Bronchial epithelial cell (primary cell): ENCODE results near the gene FOXO3. TPM values are rescaled to one million over a fixed set of nuclear protein-coding genes. Genes with fewer than 3 reads are reported as not detected.

Source experiments
- DNase-seq: peaks from one replicate; pipeline ENCODE4 v3.0.0-alpha.2; 2010; ENCODE audit warnings: low read depth
- FAIRE-seq: peaks from 2 replicates; lab custom pipeline; 2011; peaks lifted over from hg19 to GRCh38; lab: Jason Lieb, UNC
- H3K27me3 ChIP-seq: 2 replicates; pipeline ENCODE4 v1.5.1; 2011; ENCODE audit warnings: low read length; ENCODE audit not compliant: control insufficient read depth, insufficient read depth
- H3K36me3 ChIP-seq: 2 replicates; pipeline ENCODE4 v1.5.1; 2011; ENCODE audit warnings: low read length; ENCODE audit not compliant: control insufficient read depth, insufficient read depth
- H3K4me3 ChIP-seq: 2 replicates; pipeline ENCODE4 v1.5.1; 2011; ENCODE audit warnings: mild to moderate bottlenecking, low read depth, low read length, control low read depth
- total RNA-seq: library from RNA; depleted of rRNA; stranded (reverse); fragments of >200 nt; gene quantifications from 2 replicates; pipeline ENCODE4 v1.2.1, GENCODE V29; 2014
- TF ChIP-seq, protein P1 (sequence below): IDR thresholded peaks from 2 replicates; pipeline ENCODE4 v1.5.1; 2011; ENCODE audit warnings: mild to moderate bottlenecking, moderate library complexity, low read length, control low read depth, inconsistent platforms; ENCODE audit not compliant: insufficient read depth, severe bottlenecking

Gene FOXO3
- total RNA-seq, 1 donor from 2014 or later = 28.7 TPM

GRCh38 chr6:108609276-108609769, 48.6 kb downstream of the FOXO3 start:
- peak; percentile 76 for FAIRE-seq
- no peak overlapping the region for H3K4me3 ChIP-seq
- TF ChIP-seq, protein P1, sequence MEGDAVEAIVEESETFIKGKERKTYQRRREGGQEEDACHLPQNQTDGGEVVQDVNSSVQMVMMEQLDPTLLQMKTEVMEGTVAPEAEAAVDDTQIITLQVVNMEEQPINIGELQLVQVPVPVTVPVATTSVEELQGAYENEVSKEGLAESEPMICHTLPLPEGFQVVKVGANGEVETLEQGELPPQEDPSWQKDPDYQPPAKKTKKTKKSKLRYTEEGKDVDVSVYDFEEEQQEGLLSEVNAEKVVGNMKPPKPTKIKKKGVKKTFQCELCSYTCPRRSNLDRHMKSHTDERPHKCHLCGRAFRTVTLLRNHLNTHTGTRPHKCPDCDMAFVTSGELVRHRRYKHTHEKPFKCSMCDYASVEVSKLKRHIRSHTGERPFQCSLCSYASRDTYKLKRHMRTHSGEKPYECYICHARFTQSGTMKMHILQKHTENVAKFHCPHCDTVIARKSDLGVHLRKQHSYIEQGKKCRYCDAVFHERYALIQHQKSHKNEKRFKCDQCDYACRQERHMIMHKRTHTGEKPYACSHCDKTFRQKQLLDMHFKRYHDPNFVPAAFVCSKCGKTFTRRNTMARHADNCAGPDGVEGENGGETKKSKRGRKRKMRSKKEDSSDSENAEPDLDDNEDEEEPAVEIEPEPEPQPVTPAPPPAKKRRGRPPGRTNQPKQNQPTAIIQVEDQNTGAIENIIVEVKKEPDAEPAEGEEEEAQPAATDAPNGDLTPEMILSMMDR = no peak
- no peak for DNase-seq
- no peaks in the 10 kb centered on the region for H3K36me3 ChIP-seq
- no peaks in the 10 kb centered on the region for H3K27me3 ChIP-seq

- Histone ChIP-seq H3K36me3 (no peaks in the 10 kb centered on the region), H3K4me3 (no peak overlapping the region), H3K27me3 (no peaks in the 10 kb centered on the region)
- DNase-seq (no peak), FAIRE-seq (no peak)
- TF ChIP-seq, protein P1 = no peak
Measured at GRCh38 chr6:108610270-108610839, 49.6 kb downstream of the FOXO3 start.

- no peak for DNase-seq
- Histone ChIP-seq H3K36me3 (no peaks in the 10 kb centered on the region), H3K27me3 (no peaks in the 10 kb centered on the region), H3K4me3 (no peak overlapping the region)
- TF ChIP-seq, protein P1 = no peak
- FAIRE-seq = no peak
Measured at GRCh38 chr6:108610957-108611586, 50.4 kb downstream of the FOXO3 start.

- TF ChIP-seq, protein P1 = no peak
- Histone ChIP-seq H3K27me3 (no peaks in the 10 kb centered on the region), H3K4me3 (no peak overlapping the region), H3K36me3 (no peaks in the 10 kb centered on the region)
- DNase-seq (no peak), FAIRE-seq (no peak)
Measured at GRCh38 chr6:108612852-108613251, 52.1 kb downstream of the FOXO3 start.

DNA sequence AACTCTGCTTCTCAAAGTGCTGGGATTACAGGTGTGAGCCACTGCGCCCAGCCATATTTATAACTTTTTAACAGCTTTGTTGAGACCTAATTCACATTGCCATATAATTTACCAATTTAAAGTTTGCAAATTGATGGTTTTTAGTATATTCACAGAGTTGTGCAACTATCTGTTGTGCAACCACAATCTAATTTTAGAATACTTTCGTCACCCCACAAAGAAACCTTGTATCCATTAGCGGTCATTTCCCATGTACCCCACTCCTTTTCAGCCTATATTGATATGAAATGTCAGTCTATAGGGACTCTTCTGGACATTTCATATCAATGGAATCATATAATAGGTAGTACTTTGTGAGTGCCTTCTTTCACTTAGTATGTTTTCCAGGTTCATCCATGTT, 55.8 kb downstream of the FOXO3 start:
- no peak for FAIRE-seq
- DNase-seq = no peak
- no peaks in the 10 kb centered on the region for H3K27me3 ChIP-seq
- H3K4me3 ChIP-seq = no peak overlapping the region
- TF ChIP-seq, protein P1 = no peak
- H3K36me3 ChIP-seq = peaks cover 1% of the 10 kb centered on the region
